Panc1 (cell line): ENCODE data around the gene BCAS3. TPM values are rescaled to one million over a fixed set of nuclear protein-coding genes. Genes with fewer than 3 reads are reported as not detected.
A peak's percentile ranks its signal among the peaks of the same experiment; 100 is the strongest.

Source experiments
- ATAC-seq: fragments of 200-7000 bp; cut with Tn5 transposase; 2 replicates; pipeline ENCODE4 v1.9.1; 2020; ENCODE audit warnings: mild to moderate bottlenecking, moderate library complexity
- BruUV-seq: library from RNA; stranded (reverse); fragments of 400-500 nt; replicated peaks from 2 replicates; lab custom pipeline; 2021; lab: Mats Ljungman, UMichigan
- CTCF ChIA-PET: fragments of 300-600 bp; sonication (Branson Sonifier 250); formaldehyde crosslinking; loops from one replicate; lab custom pipeline; 2022; ENCODE audit warnings: antibody characterized with exemption; lab: Charles Lee
- POLR2A ChIA-PET: fragments of 300-600 bp; sonication (Branson Sonifier 250); formaldehyde crosslinking; loops from one replicate; lab custom pipeline; 2022; ENCODE audit warnings: antibody characterized with exemption; lab: Charles Lee
- DNase-seq: peaks from one replicate; pipeline ENCODE4 v3.0.0-alpha.2; 2010; ENCODE audit warnings: low read depth, low spot score
- H3K27ac ChIP-seq: 2 replicates; pipeline ENCODE4 v1.5.1; 2011; ENCODE audit warnings: mild to moderate bottlenecking, low read length, inconsistent platforms
- H3K27me3 ChIP-seq: fragments of 200-500 bp; sonication (Bioruptor generic); 2 replicates; pipeline ENCODE4 v1.6.0; 2014; ENCODE audit warnings: low read length, inconsistent platforms; ENCODE audit not compliant: control insufficient read depth, insufficient read depth
- H3K36me3 ChIP-seq: fragments of 200-500 bp; sonication (Bioruptor generic); 2 replicates; pipeline ENCODE4 v1.5.1; 2014; ENCODE audit warnings: inconsistent platforms, mild to moderate bottlenecking, low read length, moderate library complexity; ENCODE audit not compliant: control insufficient read depth, insufficient read depth
- H3K4me1 ChIP-seq: 2 replicates; pipeline ENCODE4 v1.5.1; 2011; ENCODE audit warnings: inconsistent platforms, mild to moderate bottlenecking, low read length, moderate library complexity; ENCODE audit not compliant: control insufficient read depth, insufficient read depth
- H3K4me3 ChIP-seq, 2 experiments: 2 replicates each; pipeline ENCODE4 v1.5.1; 2011 to 2012; ENCODE audit warnings: low read depth in 2 of 2, low read length in 2 of 2, mild to moderate bottlenecking in 2 of 2, inconsistent platforms in 1 of 2, moderate library complexity in 1 of 2
- H3K9me3 ChIP-seq: fragments of 200-500 bp; sonication (Bioruptor generic); 2 replicates; pipeline ENCODE4 v1.5.1; 2014; ENCODE audit warnings: low read depth, mild to moderate bottlenecking, inconsistent platforms, low read length, moderate library complexity; ENCODE audit not compliant: control insufficient read depth, insufficient read depth
- POLR2AphosphoS5 ChIP-seq: IDR thresholded peaks from 2 replicates; pipeline ENCODE4 v1.6.1; 2012; ENCODE audit warnings: mild to moderate bottlenecking, low read depth, low read length, moderate library complexity
- SIN3A ChIP-seq: IDR thresholded peaks from 2 replicates; pipeline ENCODE4 v1.6.1; 2012; ENCODE audit warnings: low read depth, mild to moderate bottlenecking, low read length, moderate library complexity, borderline replicate concordance; ENCODE audit not compliant: insufficient read depth
- TCF7L2 ChIP-seq: IDR thresholded peaks from 2 replicates; pipeline ENCODE4 v1.6.1; 2011; ENCODE audit warnings: mild to moderate bottlenecking, low read depth, low read length, inconsistent platforms
- in situ Hi-C: cut with HindIII; loops from 2 replicates; pipeline ENCODE4 v1.10.0; 2016; ENCODE audit warnings: low sequenced_read_pairs, low pct_unique_long_range_greater_than_20kb
- intact Hi-C: fragments of 100-400 bp; cut with micrococcal nuclease; formaldehyde crosslinking; loops from one replicate; pipeline ENCODE4 v1.10.0; 2022; ENCODE audit not compliant: unreplicated experiment
- total RNA-seq: library from RNA; stranded (reverse); gene quantifications from one replicate; pipeline ENCODE4 v1.2.1, GENCODE V29; 2021; ENCODE audit not compliant: unreplicated experiment
- TF ChIP-seq, protein P1 (sequence below): fragments of 450-650 bp; IDR thresholded peaks from 2 replicates; pipeline ENCODE4 v1.5.1; 2017; ENCODE audit warnings: mild to moderate bottlenecking

The BCAS3 gene
- total RNA-seq, 1 experiment from 2014 or later = 9.3 TPM

DNA sequence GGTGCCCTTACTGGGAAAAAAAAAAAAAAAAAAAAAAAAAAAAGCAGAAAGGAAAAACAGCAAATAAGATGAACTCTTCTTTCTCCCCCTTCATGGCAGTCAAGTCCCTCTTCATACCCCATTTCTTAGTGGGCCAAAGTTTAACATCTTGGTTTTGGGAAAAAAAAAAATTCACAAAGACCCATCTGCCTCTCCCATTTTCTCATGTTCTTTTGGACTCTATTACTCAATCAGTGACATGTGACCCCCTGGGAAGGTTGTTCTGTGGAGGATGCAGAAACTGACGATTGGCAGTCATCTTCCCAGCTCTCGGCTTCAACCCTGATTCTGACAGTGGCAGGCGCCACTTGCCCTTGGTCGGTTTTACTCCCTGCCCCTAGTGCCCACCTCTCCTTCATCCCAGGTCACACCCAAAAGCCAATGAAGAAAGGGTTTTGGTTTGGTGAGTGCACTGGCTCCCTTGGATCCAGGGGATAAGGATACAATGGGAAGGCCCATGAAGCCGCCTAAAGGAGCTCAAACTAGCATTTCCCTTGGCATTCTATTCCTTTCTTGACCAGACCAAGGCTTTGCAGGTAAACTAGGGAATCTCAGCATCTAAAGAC is 661.3 kb downstream of the BCAS3 start:
- intact Hi-C loops (no loop called here), in situ Hi-C loops (no loop called here)
- DNase-seq = no peak
- Histone ChIP-seq H3K4me3 (no peak overlapping the region), H3K36me3 (no peaks in the 10 kb centered on the region), H3K27ac (peak overlapping the region; percentile 86), H3K9me3 (no peaks in the 10 kb centered on the region), H3K4me1 (peaks cover 32% of the 10 kb centered on the region), H3K27me3 (no peaks in the 10 kb centered on the region)
- ATAC-seq = no peak
- TF ChIP-seq SIN3A (no peak), POLR2AphosphoS5 (no peak), TCF7L2 (no peak)
- TF ChIP-seq, protein P1, sequence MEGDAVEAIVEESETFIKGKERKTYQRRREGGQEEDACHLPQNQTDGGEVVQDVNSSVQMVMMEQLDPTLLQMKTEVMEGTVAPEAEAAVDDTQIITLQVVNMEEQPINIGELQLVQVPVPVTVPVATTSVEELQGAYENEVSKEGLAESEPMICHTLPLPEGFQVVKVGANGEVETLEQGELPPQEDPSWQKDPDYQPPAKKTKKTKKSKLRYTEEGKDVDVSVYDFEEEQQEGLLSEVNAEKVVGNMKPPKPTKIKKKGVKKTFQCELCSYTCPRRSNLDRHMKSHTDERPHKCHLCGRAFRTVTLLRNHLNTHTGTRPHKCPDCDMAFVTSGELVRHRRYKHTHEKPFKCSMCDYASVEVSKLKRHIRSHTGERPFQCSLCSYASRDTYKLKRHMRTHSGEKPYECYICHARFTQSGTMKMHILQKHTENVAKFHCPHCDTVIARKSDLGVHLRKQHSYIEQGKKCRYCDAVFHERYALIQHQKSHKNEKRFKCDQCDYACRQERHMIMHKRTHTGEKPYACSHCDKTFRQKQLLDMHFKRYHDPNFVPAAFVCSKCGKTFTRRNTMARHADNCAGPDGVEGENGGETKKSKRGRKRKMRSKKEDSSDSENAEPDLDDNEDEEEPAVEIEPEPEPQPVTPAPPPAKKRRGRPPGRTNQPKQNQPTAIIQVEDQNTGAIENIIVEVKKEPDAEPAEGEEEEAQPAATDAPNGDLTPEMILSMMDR = no peak
- BruUV-seq = no TSS peak
- ChIA-PET CTCF (no interaction called here), POLR2A (no interaction called here)

GRCh38 chr17:61340431-61341209 is 663.0 kb downstream of the BCAS3 start:
- DNase-seq (no peak), ATAC-seq (no peak)
- intact Hi-C loops (no loop called here), in situ Hi-C loops (no loop called here)
- TF ChIP-seq, protein P1 = no peak
- TF ChIP-seq TCF7L2 = no peak
- no peak for TF ChIP-seq SIN3A
- ChIA-PET CTCF (no interaction called here), POLR2A (no interaction called here)
- Histone ChIP-seq H3K27ac (peak overlapping the region; percentile 25; the same call in 1 of the 2 replicates), H3K36me3 (no peaks in the 10 kb centered on the region), H3K4me3 (no peak overlapping the region), H3K27me3 (no peaks in the 10 kb centered on the region), H3K4me1 (peaks cover 29% of the 10 kb centered on the region), H3K9me3 (no peaks in the 10 kb centered on the region)
- no TSS peak for BruUV-seq

DNA sequence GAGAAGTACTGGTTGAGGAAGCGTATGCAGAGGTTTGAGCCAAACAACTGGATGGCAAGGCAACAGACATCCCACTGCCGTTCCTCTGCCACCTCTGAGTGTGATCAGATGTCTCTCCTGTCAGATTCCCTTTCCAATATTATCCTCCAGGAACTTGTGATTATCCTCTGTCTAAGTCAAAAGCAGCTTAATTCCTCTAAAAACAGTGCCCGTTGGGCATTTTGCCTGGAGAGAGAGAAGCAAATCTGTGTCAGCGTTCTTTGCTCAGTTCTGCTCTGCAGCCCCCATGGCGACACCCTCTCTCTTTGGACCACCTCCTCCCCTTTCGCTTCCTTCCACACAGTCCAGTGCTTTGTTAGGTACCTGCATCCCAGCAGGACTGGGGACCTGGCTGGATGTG is 665.9 kb downstream of the BCAS3 start:
- CTCF ChIA-PET = no interaction called here

More for the DNA sequence above, 665.9 kb downstream of the BCAS3 start:
- no peak for TF ChIP-seq TCF7L2
- ATAC-seq (no peak), DNase-seq (no peak)
- no TSS peak for BruUV-seq
- in situ Hi-C loops = no loop called here
- Histone ChIP-seq H3K4me1 (peaks cover 11% of the 10 kb centered on the region), H3K9me3 (no peaks in the 10 kb centered on the region), H3K36me3 (no peaks in the 10 kb centered on the region), H3K27me3 (no peaks in the 10 kb centered on the region), H3K4me3 (no peak overlapping the region), H3K27ac (no peak overlapping the region)
- POLR2A ChIA-PET = no interaction called here
- intact Hi-C loops = no loop called here
